H1 (cell line): ENCODE measurements around the gene ERC1. TPM values are rescaled to one million over a fixed set of nuclear protein-coding genes. Genes with fewer than 3 reads are reported as not detected.

Source experiments
- CTCF ChIA-PET: fragments of 300-600 bp; sonication (Branson Sonifier 250); formaldehyde crosslinking; loops from one replicate; lab custom pipeline; 2021; ENCODE audit not compliant: partially characterized antibody; lab: Charles Lee
- POLR2A ChIA-PET: fragments of 300-600 bp; sonication (Branson Sonifier 250); formaldehyde crosslinking; loops from one replicate; lab custom pipeline; 2021; ENCODE audit warnings: inconsistent platforms; ENCODE audit not compliant: partially characterized antibody; lab: Charles Lee
- DNase-seq, 2 experiments: peaks; one replicate each; pipeline versions ENCODE4 v3.0.0 to v3.0.0-alpha.2; 2010 to 2022; ENCODE audit warnings: low spot score in 2 of 2, low read depth in 1 of 2, mixed read lengths in 1 of 2
- FAIRE-seq: peaks from 2 replicates; lab custom pipeline; 2011; peaks lifted over from hg19 to GRCh38; lab: Jason Lieb, UNC
- H2AFZ ChIP-seq: 2 replicates; pipeline ENCODE4 v1.8.1; 2012; ENCODE audit warnings: low read length, inconsistent platforms
- H2AK5ac ChIP-seq: 2 replicates; pipeline ENCODE4 v1.6.1; 2013; ENCODE audit warnings: low read depth, low read length
- H2BK120ac ChIP-seq: replicated peaks from 2 replicates; pipeline ENCODE3; 2013; ENCODE audit warnings: low read depth, low read length, inconsistent platforms
- H2BK12ac ChIP-seq: 2 replicates; pipeline ENCODE4 v1.6.1; 2013; ENCODE audit warnings: low read depth, low read length
- H2BK15ac ChIP-seq: 2 replicates; pipeline ENCODE4 v1.6.1; 2013; ENCODE audit warnings: low read length
- H2BK20ac ChIP-seq: 2 replicates; pipeline ENCODE4 v1.6.1; 2013; ENCODE audit warnings: low read length
- H2BK5ac ChIP-seq: 2 replicates; pipeline ENCODE4 v1.6.1; 2013; ENCODE audit warnings: low read depth, low read length
- H3K14ac ChIP-seq: 2 replicates; pipeline ENCODE4 v1.6.1; 2013; ENCODE audit warnings: inconsistent platforms; ENCODE audit not compliant: insufficient read length
- H3K18ac ChIP-seq: 2 replicates; pipeline ENCODE4 v1.6.1; 2013; ENCODE audit warnings: low read length; ENCODE audit errors: extremely low read depth
- H3K23ac ChIP-seq: 2 replicates; pipeline ENCODE4 v1.6.1; 2013; ENCODE audit warnings: inconsistent platforms; ENCODE audit not compliant: insufficient read length
- H3K23me2 ChIP-seq: 2 replicates; pipeline ENCODE4 v1.6.1; 2013; ENCODE audit warnings: low read depth, low read length
- H3K27ac ChIP-seq: 2 replicates; pipeline ENCODE4 v1.6.1; 2011; ENCODE audit warnings: low read depth, low read length, inconsistent platforms
- H3K27me3 ChIP-seq, 4 experiments: replicated peaks in 1 of 4; 1 replicate in 1 of 4; 2 replicates in 3 of 4; pipeline versions ENCODE4 v1.6.1 to v1.8.1; 2011 to 2013; ENCODE audit warnings: low read length in 3 of 4, mild to moderate bottlenecking in 3 of 4, inconsistent platforms in 2 of 4, mixed read lengths in 2 of 4, moderate library complexity in 1 of 4; ENCODE audit not compliant: control insufficient read depth in 3 of 4, insufficient read depth in 3 of 4; ENCODE audit errors: extremely low read depth in 1 of 4
- H3K36me3 ChIP-seq, 4 experiments: 2 replicates each; pipeline versions ENCODE4 v1.6.1 to v1.8.1; 2011 to 2013; ENCODE audit warnings: mild to moderate bottlenecking in 4 of 4, low read length in 3 of 4, moderate library complexity in 2 of 4, control low read depth in 1 of 4, inconsistent platforms in 1 of 4; ENCODE audit not compliant: insufficient read depth in 4 of 4, control insufficient read depth in 2 of 4
- H3K4ac ChIP-seq: replicated peaks from 2 replicates; pipeline ENCODE3; 2013; ENCODE audit warnings: low read length, low read depth, mixed read lengths, inconsistent platforms; ENCODE audit not compliant: insufficient read length
- H3K4me1 ChIP-seq, 4 experiments: replicated peaks in 1 of 4; 1 replicate in 1 of 4; 2 replicates in 3 of 4; pipeline versions ENCODE4 v1.6.1 to v1.8.1; 2011 to 2013; ENCODE audit warnings: low read length in 3 of 4, inconsistent platforms in 2 of 4, mixed read lengths in 1 of 4; ENCODE audit not compliant: insufficient read depth in 4 of 4, control insufficient read depth in 3 of 4
- H3K4me2 ChIP-seq, 2 experiments: 2 replicates each; pipeline versions ENCODE4 v1.6.1 to v1.8.1; 2011 to 2013; ENCODE audit warnings: low read depth in 2 of 2, low read length in 2 of 2, control low read depth in 1 of 2, inconsistent platforms in 1 of 2, mild to moderate bottlenecking in 1 of 2; ENCODE audit not compliant: insufficient read depth in 1 of 2
- H3K4me3 ChIP-seq, 4 experiments: fragments of 200-600, 300-600 bp in 1 of 4; sonication (generic), shearing (Covaris generic), sonication (Bioruptor Twin) in 1 of 4; 2 replicates each; pipeline versions ENCODE4 v1.5.1 to v1.8.1; 2011 to 2016; ENCODE audit warnings: low read length in 4 of 4, low read depth in 3 of 4, control low read depth in 2 of 4, inconsistent platforms in 2 of 4, mild to moderate bottlenecking in 2 of 4, mixed read lengths in 1 of 4, moderate library complexity in 1 of 4; ENCODE audit not compliant: insufficient read depth in 2 of 4; ENCODE audit errors: extremely low read depth in 1 of 4
- H3K56ac ChIP-seq: replicated peaks from 2 replicates; pipeline ENCODE3; 2013; ENCODE audit warnings: low read depth, mild to moderate bottlenecking, mixed read lengths, low read length, inconsistent platforms; ENCODE audit not compliant: insufficient read length
- H3K79me1 ChIP-seq: 2 replicates; pipeline ENCODE4 v1.6.1; 2013; ENCODE audit warnings: low read depth, low read length, control low read depth
- H3K79me2 ChIP-seq, 2 experiments: 2 replicates each; pipeline versions ENCODE4 v1.6.1 to v1.8.1; 2012 to 2013; ENCODE audit warnings: low read length in 2 of 2, mild to moderate bottlenecking in 2 of 2, inconsistent platforms in 1 of 2; ENCODE audit not compliant: insufficient read depth in 2 of 2, control insufficient read depth in 1 of 2
- H3K9ac ChIP-seq, 4 experiments: replicated peaks in 1 of 4; 1 replicate in 1 of 4; 2 replicates in 3 of 4; pipeline versions ENCODE4 v1.6.1 to v1.8.1; 2011 to 2013; ENCODE audit warnings: low read depth in 3 of 4, low read length in 3 of 4, control low read depth in 2 of 4, mild to moderate bottlenecking in 2 of 4, moderate library complexity in 2 of 4, inconsistent platforms in 1 of 4; ENCODE audit errors: extremely low read depth in 1 of 4
- H3K9me3 ChIP-seq, 2 experiments: 2 replicates each; pipeline versions ENCODE4 v1.6.1 to v1.8.1; 2012 to 2013; ENCODE audit warnings: mild to moderate bottlenecking in 2 of 2, moderate library complexity in 2 of 2, control low read depth in 1 of 2, inconsistent platforms in 1 of 2, low read depth in 1 of 2, low read length in 1 of 2, mixed read lengths in 1 of 2; ENCODE audit not compliant: insufficient read depth in 2 of 2
- H4K20me1 ChIP-seq, 2 experiments: replicated peaks in 1 of 2; 2 replicates each; pipeline versions ENCODE3 to v1.8.1; 2011 to 2013; ENCODE audit warnings: inconsistent platforms in 2 of 2, low read length in 2 of 2, mild to moderate bottlenecking in 1 of 2; ENCODE audit not compliant: insufficient read depth in 2 of 2, control insufficient read depth in 1 of 2
- H4K5ac ChIP-seq: 2 replicates; pipeline ENCODE4 v1.6.1; 2013; ENCODE audit warnings: low read length, low read depth, mixed read lengths, inconsistent platforms; ENCODE audit not compliant: insufficient read length
- H4K8ac ChIP-seq: 2 replicates; pipeline ENCODE4 v1.8.0; 2013; ENCODE audit warnings: mild to moderate bottlenecking, moderate library complexity, low read length, inconsistent platforms; ENCODE audit not compliant: insufficient read depth; ENCODE audit errors: extremely low read depth
- H4K91ac ChIP-seq: replicated peaks from 2 replicates; pipeline ENCODE3; 2013; ENCODE audit warnings: low read length, mixed read lengths, inconsistent platforms; ENCODE audit not compliant: insufficient read length
- BACH1 ChIP-seq: IDR thresholded peaks from 2 replicates; pipeline ENCODE4 v1.6.1; 2012; ENCODE audit warnings: low read length, improper control_type of control experiment
- CTCF ChIP-seq, 3 experiments: IDR thresholded peaks; 1 replicate in 2 of 3; 2 replicates in 1 of 3; pipeline versions ENCODE4 v1.5.1 to v1.6.1; 2011; ENCODE audit warnings: low read length in 3 of 3, mild to moderate bottlenecking in 3 of 3, inconsistent platforms in 2 of 3, low read depth in 1 of 3, moderate library complexity in 1 of 3; ENCODE audit not compliant: insufficient read depth in 1 of 3; ENCODE audit errors: control extremely low read depth in 1 of 3
- EP300 ChIP-seq, 2 experiments: IDR thresholded peaks; 1 replicate in 1 of 2; 2 replicates in 1 of 2; pipeline ENCODE4 v1.6.1; 2011 to 2012; ENCODE audit warnings: low read depth in 2 of 2, low read length in 2 of 2, mild to moderate bottlenecking in 2 of 2, borderline replicate concordance in 1 of 2, inconsistent platforms in 1 of 2, moderate library complexity in 1 of 2
- KDM1A ChIP-seq: fragments of 200-600, 300-600 bp; sonication (generic); IDR thresholded peaks from 2 replicates; pipeline ENCODE4 v1.7.1; 2016; ENCODE audit warnings: mild to moderate bottlenecking, low read length, borderline replicate concordance
- MAFK ChIP-seq: IDR thresholded peaks from 2 replicates; pipeline ENCODE4 v1.6.1; 2012; ENCODE audit warnings: low read depth, mild to moderate bottlenecking, improper control_type of control experiment, low read length
- TCF12 ChIP-seq: IDR thresholded peaks from 2 replicates; pipeline ENCODE4 v1.6.1; 2011; ENCODE audit warnings: low read depth, mild to moderate bottlenecking, low read length
- TEAD4 ChIP-seq: IDR thresholded peaks from 2 replicates; pipeline ENCODE4 v1.6.1; 2012; ENCODE audit warnings: low read depth, low read length, inconsistent platforms, mixed read lengths
- USF2 ChIP-seq: IDR thresholded peaks from 2 replicates; pipeline ENCODE4 v1.6.1; 2011; ENCODE audit warnings: low read length, improper control_type of control experiment
- WGBS, 2 experiments: shearing (Covaris generic) in 1 of 2; methylation state at CpG; one replicate each; pipeline versions ENCODE4 v1.1.6 to v1.1.7; 2013 to 2015; ENCODE audit warnings: low lambda C conversion rate in 2 of 2, mixed read lengths in 2 of 2, inconsistent platforms in 1 of 2, low coverage in 1 of 2, missing lambda C conversion rate in 1 of 2; ENCODE audit not compliant: insufficient replicate concordance in 2 of 2, insufficient coverage in 1 of 2, insufficient read length in 1 of 2; ENCODE audit errors: extremely low coverage in 1 of 2, missing lambda C conversion rate in 1 of 2; 5-methylcytosine and 5-hydroxymethylcytosine counted together
- polyA plus RNA-seq, 7 experiments: library from polyadenylated mRNA; depleted of rRNA in 3 of 7; stranded (reverse) in 5 of 7; unstranded in 2 of 7; fragments of >200 nt in 5 of 7; fragments of 200-250 nt in 2 of 7; gene quantifications; 1 replicate in 5 of 7; 2 replicates in 1 of 7; 4 replicates in 1 of 7; pipeline versions ENCODE4 v1.2.1 to v1.2.3, GENCODE V29; 2011 to 2013; ENCODE audit warnings: missing spikeins in 2 of 7, mixed read lengths in 2 of 7
- total RNA-seq: library from RNA; stranded (reverse); fragmentation: NEBNext Ultra II Directional; extraction: Animal tissue kit (Norgen Biotek cat#: 25700); gene quantifications from 2 replicates; pipeline ENCODE4 v1.2.1, GENCODE V29; 2021

The ERC1 gene
- total and polyA plus RNA-seq, 2 of the 8 experiments (the other 6 are each of a cell fraction or from before 2014, with no cell fraction given) = 7.8 to 45.7 TPM

- POLR2A ChIA-PET = interaction anchor here (0.6 kb wide), 1 partner anchor 9 kb away, joined by 3 read pairs; no protein-coding TSS in a partner anchor
- 85% methylated on average over 8 of the region's 8 CpGs; no CpG with 5 or more reads in 1 of the 2 experiments for WGBS, 2 experiments
- peak; percentile 24 for FAIRE-seq
- TF ChIP-seq USF2 (no peak), MAFK (no peak), TCF12 (no peak), TEAD4 (no peak), KDM1A (no peak), BACH1 (no peak), EP300 (IDR thresholded peaks at IDR 0.05; ENCODE audit: borderline replicate concordance in 1 of 2, low read depth in 2 of 2, low read length in 2 of 2) (no peak), CTCF (IDR thresholded peaks at IDR 0.05; ENCODE audit: control extremely low read depth in 1 of 3, insufficient read depth in 1 of 3, low read depth in 1 of 3, low read length in 3 of 3) (no peak)
These were observed 183.0 kb downstream of the ERC1 start for GRCh38 chr12:1173781-1174617.

More at GRCh38 chr12:1173781-1174617, 183.0 kb downstream of the ERC1 start:
- H4K20me1 ChIP-seq = no peaks in the 10 kb centered on the region
- H2AK5ac ChIP-seq = no peak overlapping the region
- DNase-seq = no peak
- no peak overlapping the region for H3K4me3 ChIP-seq
- no peak overlapping the region for H2BK12ac ChIP-seq
- H3K18ac ChIP-seq = no peak overlapping the region
- no peak overlapping the region for H3K27ac ChIP-seq
- no peak overlapping the region for H2BK20ac ChIP-seq
- no peaks in the 10 kb centered on the region for H3K27me3 ChIP-seq
- no peak overlapping the region for H3K23ac ChIP-seq
- no peak overlapping the region for H4K91ac ChIP-seq
- no peak overlapping the region for H2BK15ac ChIP-seq
- no peak overlapping the region for H2AFZ ChIP-seq
- no peak overlapping the region for H2BK5ac ChIP-seq
- H3K4me1 ChIP-seq = no peaks in the 10 kb centered on the region
- H3K14ac ChIP-seq = no peak overlapping the region
- no peak overlapping the region for H3K9ac ChIP-seq
- CTCF ChIA-PET = interaction anchor here (1.6 kb wide), 1 partner anchor 56 kb away, joined by 4 read pairs; no protein-coding TSS in a partner anchor
- H3K79me1 ChIP-seq = no peaks in the 10 kb centered on the region
- H3K56ac ChIP-seq = no peak overlapping the region
- H4K5ac ChIP-seq = no peak overlapping the region
- H3K36me3 ChIP-seq = no peaks in the 10 kb centered on the region; a peak in 1 of 8 replicates
- H3K79me2 ChIP-seq = no peaks in the 10 kb centered on the region
- H3K4me2 ChIP-seq = no peak overlapping the region
- no peak overlapping the region for H4K8ac ChIP-seq
- H3K9me3 ChIP-seq = no peaks in the 10 kb centered on the region
- no peak overlapping the region for H3K4ac ChIP-seq
- H2BK120ac ChIP-seq = no peak overlapping the region
- H3K23me2 ChIP-seq = no peaks in the 10 kb centered on the region
